ENCODE results near the gene BRI3.

DNA sequence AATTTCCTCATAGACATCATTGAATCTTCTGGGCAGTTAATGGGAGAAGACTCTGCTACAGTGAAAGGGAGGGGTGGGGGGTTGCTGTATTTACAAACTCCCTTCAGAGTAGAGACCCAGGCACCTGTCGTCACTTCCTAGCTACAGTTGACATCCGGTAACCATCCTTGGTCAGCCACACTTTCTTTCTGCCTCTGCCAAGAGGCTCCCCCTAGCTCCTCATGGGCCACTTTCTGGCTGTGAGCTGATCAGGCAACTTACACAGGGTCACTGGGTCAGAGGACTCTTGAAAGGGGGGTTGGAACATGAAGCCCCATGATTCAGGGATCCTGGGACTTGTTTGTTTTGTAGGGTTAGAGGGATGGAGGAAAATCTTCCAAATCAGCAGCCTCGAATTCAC lies 30.7 kb upstream of the BRI3 start:
- TF ChIP-seq, protein P1, sequence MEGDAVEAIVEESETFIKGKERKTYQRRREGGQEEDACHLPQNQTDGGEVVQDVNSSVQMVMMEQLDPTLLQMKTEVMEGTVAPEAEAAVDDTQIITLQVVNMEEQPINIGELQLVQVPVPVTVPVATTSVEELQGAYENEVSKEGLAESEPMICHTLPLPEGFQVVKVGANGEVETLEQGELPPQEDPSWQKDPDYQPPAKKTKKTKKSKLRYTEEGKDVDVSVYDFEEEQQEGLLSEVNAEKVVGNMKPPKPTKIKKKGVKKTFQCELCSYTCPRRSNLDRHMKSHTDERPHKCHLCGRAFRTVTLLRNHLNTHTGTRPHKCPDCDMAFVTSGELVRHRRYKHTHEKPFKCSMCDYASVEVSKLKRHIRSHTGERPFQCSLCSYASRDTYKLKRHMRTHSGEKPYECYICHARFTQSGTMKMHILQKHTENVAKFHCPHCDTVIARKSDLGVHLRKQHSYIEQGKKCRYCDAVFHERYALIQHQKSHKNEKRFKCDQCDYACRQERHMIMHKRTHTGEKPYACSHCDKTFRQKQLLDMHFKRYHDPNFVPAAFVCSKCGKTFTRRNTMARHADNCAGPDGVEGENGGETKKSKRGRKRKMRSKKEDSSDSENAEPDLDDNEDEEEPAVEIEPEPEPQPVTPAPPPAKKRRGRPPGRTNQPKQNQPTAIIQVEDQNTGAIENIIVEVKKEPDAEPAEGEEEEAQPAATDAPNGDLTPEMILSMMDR (IDR thresholded peaks at IDR 0.05), result no peak
- no peak for TF ChIP-seq POLR2AphosphoS5 (IDR thresholded peaks at IDR 0.05; ENCODE audit: low read depth, low read length)
- TF ChIP-seq, protein P2, sequence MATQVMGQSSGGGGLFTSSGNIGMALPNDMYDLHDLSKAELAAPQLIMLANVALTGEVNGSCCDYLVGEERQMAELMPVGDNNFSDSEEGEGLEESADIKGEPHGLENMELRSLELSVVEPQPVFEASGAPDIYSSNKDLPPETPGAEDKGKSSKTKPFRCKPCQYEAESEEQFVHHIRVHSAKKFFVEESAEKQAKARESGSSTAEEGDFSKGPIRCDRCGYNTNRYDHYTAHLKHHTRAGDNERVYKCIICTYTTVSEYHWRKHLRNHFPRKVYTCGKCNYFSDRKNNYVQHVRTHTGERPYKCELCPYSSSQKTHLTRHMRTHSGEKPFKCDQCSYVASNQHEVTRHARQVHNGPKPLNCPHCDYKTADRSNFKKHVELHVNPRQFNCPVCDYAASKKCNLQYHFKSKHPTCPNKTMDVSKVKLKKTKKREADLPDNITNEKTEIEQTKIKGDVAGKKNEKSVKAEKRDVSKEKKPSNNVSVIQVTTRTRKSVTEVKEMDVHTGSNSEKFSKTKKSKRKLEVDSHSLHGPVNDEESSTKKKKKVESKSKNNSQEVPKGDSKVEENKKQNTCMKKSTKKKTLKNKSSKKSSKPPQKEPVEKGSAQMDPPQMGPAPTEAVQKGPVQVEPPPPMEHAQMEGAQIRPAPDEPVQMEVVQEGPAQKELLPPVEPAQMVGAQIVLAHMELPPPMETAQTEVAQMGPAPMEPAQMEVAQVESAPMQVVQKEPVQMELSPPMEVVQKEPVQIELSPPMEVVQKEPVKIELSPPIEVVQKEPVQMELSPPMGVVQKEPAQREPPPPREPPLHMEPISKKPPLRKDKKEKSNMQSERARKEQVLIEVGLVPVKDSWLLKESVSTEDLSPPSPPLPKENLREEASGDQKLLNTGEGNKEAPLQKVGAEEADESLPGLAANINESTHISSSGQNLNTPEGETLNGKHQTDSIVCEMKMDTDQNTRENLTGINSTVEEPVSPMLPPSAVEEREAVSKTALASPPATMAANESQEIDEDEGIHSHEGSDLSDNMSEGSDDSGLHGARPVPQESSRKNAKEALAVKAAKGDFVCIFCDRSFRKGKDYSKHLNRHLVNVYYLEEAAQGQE (IDR thresholded peaks at IDR 0.05; ENCODE audit: insufficient read depth in 1 of 2, low read depth in 2 of 2, low read length in 1 of 2), result no peak
- no peak for TF ChIP-seq SIN3A (IDR thresholded peaks at IDR 0.05; ENCODE audit: borderline replicate concordance, insufficient read depth, low read depth, low read length)
